ENCODE measurements around the gene NUDCD3.

- TF ChIP-seq, protein P1, sequence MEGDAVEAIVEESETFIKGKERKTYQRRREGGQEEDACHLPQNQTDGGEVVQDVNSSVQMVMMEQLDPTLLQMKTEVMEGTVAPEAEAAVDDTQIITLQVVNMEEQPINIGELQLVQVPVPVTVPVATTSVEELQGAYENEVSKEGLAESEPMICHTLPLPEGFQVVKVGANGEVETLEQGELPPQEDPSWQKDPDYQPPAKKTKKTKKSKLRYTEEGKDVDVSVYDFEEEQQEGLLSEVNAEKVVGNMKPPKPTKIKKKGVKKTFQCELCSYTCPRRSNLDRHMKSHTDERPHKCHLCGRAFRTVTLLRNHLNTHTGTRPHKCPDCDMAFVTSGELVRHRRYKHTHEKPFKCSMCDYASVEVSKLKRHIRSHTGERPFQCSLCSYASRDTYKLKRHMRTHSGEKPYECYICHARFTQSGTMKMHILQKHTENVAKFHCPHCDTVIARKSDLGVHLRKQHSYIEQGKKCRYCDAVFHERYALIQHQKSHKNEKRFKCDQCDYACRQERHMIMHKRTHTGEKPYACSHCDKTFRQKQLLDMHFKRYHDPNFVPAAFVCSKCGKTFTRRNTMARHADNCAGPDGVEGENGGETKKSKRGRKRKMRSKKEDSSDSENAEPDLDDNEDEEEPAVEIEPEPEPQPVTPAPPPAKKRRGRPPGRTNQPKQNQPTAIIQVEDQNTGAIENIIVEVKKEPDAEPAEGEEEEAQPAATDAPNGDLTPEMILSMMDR (IDR thresholded peaks at IDR 0.05) = no peak
- no peak for TF ChIP-seq POLR2A (IDR thresholded peaks at IDR 0.05)
- TF ChIP-seq POLR2AphosphoS5 (IDR thresholded peaks at IDR 0.05) = no peak
Measured at GRCh38 chr7:44416941-44417340, 73.5 kb downstream of the NUDCD3 start.

Measured in sigmoid colon (tissue), 4 donors.